Activated T-cell treated with anti-CD3 and anti-CD28 coated beads for 24 hours (primary cell): ENCODE results near the gene OLR1.
"Not testable (repeated sequence)": the region's sequence is repeated elsewhere in the genome, so short reads cannot be mapped to it uniquely, and the experiment has no call there.

Source experiments
- DNase-seq: peaks from one replicate; pipeline ENCODE4 v3.0.0-alpha.2; 2020; ENCODE audit warnings: low read depth

Gene OLR1

DNA sequence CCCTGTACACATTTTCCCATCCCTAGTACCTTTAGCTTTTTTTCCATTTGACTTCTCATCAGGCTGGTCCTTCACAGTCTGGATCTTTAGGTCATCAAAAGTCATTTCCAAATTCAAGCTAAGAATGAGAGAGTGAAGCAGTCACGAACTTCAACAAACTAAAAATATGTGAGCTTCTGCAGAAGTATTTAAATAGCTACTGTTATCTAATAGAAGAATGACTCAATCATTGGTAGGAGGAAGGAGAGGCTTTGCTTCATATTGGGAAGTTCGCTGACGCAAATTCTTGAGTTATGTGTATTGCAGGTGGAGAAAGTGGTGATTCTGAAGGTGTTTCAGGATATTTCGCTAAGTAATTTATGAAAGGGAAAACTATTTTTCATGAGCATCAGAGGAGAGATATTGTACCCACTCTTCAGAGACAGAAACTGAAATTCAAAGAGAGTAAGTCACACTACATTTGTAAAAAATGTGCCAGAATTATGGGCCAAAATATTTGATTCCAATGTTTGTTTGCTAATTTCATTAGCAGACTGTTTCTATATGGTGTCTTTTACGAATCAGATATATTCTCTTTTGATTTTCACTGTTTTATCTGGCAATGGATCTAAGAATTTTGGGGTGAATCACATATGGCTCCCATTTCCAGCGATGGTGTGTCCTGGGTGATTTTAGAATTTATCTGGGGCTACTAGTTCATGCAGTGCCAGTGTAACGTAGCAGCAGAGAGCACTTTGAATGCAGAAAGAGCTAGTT is at the start of gene OLR1:
Gene OLR1 (minus strand): TSS at position 160 of the 756 bp plus-strand sequence. CDS start 55 bp downstream, at position 105.
- DNase-seq: no peak

- no peak for DNase-seq
Observed at GRCh38 chr12:10220398-10221077, 48.6 kb upstream of the OLR1 start.

GRCh38 chr12:10218021-10218420 is 46.1 kb upstream of the OLR1 start:
- no peak for DNase-seq

- DNase-seq: not testable (repeated sequence)
Observed at GRCh38 chr12:10215946-10216345, 44.0 kb upstream of the OLR1 start.

GRCh38 chr12:10215436-10215835 is 43.5 kb upstream of the OLR1 start:
- no peak for DNase-seq

DNA sequence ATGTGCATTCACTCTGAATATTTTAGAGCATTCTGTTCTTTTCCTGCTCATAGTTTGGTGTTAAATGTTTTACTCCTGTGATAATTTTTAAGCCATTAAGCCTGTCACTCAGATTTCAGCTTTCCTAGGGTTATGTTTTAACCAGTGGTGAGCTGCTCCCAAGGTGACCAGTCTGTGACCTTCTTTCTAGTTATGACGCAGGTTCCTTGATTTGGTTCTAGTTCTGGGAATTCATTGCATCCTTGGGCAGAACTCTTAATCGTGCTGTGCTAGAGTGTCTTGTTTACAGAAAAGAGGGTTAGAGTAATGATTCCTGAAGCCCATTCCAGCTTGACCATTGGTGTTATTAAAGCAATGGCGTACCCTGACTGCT is 42.9 kb upstream of the OLR1 start:
- DNase-seq: no peak

GRCh38 chr12:10214136-10214894 is 42.4 kb upstream of the OLR1 start:
- DNase-seq: no peak

DNA sequence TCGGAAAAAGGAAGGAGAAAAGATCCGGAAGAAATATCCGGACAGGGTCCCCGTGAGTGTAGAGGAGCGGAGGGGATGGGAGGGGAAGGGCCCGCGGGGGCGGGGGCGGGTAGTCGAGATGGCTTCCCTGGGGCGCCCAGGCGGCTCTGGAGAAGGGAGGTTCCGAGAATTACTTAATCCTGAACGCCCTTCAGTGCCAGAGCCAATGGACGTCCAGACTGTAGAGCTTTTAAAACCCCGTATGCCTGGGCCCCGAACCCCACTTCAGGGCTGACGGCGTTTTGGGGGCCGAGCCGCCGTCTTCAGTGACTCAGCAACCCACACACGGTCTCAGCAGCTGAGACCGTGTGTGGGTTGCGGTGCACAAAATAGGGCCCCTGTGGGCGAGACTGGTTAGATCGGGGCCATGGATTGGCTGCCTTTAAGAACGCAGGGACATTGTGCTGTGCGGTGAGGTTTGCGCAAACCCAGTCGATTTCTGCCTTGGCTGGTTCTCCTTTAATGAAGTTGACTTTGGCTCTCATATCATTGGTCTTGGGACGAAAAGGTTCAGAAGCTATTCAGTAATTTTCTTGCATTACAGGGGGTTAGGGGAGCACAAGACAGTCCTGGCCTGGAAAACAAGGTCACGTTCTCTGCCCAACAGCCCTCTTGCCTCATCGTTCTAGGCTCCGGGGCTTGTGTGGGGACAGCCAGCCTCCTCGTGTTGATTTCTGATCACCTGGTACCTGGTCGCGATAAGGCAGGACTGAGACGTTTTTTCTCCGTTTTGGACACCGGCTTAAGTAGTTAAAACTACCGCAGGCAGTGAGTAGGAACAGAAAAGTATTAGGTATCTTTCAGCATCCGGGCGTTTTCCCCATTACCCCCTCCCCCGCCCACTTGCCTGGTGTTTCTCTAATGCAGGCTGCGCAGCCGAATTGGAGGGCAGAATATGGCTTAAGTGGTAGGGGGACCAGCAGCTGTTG is 41.5 kb upstream of the OLR1 start:
- DNase-seq: peak; percentile 68

DNA sequence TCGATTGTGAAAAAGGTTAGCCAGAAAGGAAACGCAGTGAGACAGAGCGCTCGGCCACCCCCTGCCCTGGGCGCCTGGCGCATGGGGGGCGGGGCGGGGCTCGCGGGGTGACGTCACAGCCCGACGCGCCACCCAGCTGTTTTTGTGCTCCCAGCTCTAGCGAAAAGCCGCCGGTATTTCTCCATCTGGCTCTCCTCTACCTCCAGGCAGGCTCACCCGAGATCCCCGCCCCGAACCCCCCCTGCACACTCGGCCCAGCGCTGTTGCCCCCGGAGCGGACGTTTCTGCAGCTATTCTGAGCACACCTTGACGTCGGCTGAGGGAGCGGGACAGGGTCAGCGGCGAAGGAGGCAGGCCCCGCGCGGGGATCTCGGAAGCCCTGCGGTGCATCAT is 40.8 kb upstream of the OLR1 start, which contains the start of gene GABARAPL1:
Gene GABARAPL1 (plus strand): TSS at position 139 of the 393 bp plus-strand sequence. CDS start 253 bp downstream, at position 392.
- DNase-seq: peak; percentile 66

GRCh38 chr12:10211940-10212738 is 40.2 kb upstream of the OLR1 start:
- DNase-seq: peak; percentile 83

- no peak for DNase-seq
Observed at GRCh38 chr12:10211101-10211939, 39.4 kb upstream of the OLR1 start.

DNA sequence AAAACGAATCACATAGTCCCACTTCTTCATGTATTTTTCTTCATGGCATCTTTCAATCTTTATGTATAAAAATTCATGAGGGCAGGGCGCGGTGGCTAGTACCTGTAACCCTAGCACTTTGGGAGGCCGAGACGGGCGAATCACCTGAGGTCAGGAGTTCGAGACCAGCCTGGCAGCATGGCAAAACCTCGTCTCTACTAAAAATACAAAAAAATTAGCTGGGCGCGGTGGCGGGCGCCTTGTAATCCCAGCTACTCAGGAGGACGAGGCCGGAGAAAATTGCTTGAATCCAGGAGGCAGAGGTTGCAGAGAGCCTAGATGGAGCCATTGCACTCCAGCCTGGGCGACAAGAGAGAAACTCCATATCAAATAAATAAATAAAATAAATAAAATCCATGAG is 38.3 kb upstream of the OLR1 start:
- no peak for DNase-seq

DNA sequence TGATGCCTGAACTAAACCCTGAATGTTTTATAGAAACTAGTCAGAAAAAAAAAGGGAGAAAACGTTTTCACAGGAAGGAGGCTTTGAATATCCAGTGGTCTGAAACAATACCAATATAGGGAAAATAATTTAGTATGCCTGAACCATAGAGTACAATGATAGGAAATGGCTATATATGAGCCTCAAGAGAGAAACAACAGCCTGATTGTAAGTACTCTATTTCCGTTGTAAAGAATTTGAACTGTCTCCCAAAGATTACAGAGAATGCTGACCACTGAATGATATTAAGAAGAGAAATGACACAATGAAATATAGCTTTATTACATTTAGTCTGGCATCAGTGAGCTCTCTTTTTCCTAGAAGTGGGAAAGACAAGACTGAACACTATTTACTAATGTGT is 35.2 kb upstream of the OLR1 start:
- no peak for DNase-seq

GRCh38 chr12:10205220-10205807 is 33.4 kb upstream of the OLR1 start:
- no peak for DNase-seq

GRCh38 chr12:10204495-10204894 is 32.6 kb upstream of the OLR1 start:
- DNase-seq: not testable (repeated sequence)

DNA sequence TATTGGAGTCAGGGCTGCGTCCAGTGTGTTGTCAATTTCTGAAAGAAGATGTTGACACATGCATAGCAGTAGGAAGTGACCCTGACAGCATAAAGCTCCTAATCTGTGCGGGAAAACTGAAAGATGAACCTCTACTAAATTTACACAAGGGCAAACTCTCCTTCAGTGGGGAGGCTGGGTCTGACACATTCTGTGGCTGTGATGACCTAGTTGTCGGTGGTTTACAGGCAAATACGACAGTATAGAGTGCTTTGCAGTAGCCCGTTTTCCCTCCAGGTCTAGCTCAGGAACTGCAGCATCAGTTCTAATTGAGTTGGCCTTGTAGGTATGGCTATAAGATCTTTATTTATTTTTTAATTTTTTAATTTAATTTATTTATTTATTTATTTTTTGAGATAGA is 25.9 kb upstream of the OLR1 start:
- DNase-seq: no peak

GRCh38 chr12:10196210-10196609 is 24.3 kb upstream of the OLR1 start:
- DNase-seq: no peak

- no peak for DNase-seq
Observed at GRCh38 chr12:10194160-10194670, 22.3 kb upstream of the OLR1 start.

DNA sequence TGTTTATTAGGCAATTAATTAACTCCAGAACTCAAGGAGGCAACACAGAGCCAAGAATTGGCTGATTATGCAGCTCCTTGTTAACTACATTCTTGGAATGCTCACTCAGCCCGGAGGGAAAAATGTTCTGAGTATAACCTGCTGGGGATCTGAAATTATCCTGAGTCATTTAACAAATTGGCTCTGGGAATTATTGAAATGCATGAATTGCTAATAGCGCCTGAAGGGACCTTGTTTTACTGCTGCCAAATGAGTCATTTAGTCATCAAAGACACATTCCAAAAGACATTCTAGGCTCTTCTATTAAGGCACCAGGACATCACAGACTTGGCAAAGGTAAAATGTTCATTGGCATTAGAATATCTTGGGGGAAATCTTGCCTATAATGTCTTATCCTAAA is 19.9 kb upstream of the OLR1 start:
- DNase-seq: no peak
